Prostate gland (tissue), 2 donors: Measurements from ENCODE around the gene KCNG1. TPM values are rescaled to one million over a fixed set of nuclear protein-coding genes. Genes with fewer than 3 reads are reported as not detected.
"Not testable (repeated sequence)": the region's sequence is repeated elsewhere in the genome, so short reads cannot be mapped to it uniquely, and the experiment has no call there.

Experiments used
- DNase-seq: peaks from one replicate; pipeline ENCODE4 v3.0.0-alpha.2; 2019; ENCODE audit warnings: low spot score
- H3K27ac ChIP-seq, 2 donors: fragments of 200-600 bp; sonication (generic); 2 replicates each; pipeline ENCODE4 v1.5.1; 2017 to 2019
- H3K27me3 ChIP-seq: fragments of 200-600 bp; sonication (generic); replicated peaks from 2 replicates; pipeline ENCODE4 v1.5.1; 2019; ENCODE audit not compliant: insufficient read depth
- H3K36me3 ChIP-seq, 2 donors: fragments of 200-600 bp; sonication (generic); 1 replicate in 1 of 2; 2 replicates in 1 of 2; pipeline versions ENCODE4 v1.5.1 to v1.8.1; 2017 to 2019
- H3K4me1 ChIP-seq: fragments of 200-600 bp; sonication (generic); replicated peaks from 2 replicates; pipeline ENCODE4 v1.5.1; 2019
- H3K4me3 ChIP-seq, 2 donors: fragments of 200-600 bp; sonication (generic); 2 replicates each; pipeline ENCODE4 v1.5.1; 2017 to 2019
- H3K9me3 ChIP-seq: fragments of 200-600 bp; sonication (generic); 2 replicates; pipeline ENCODE4 v1.5.1; 2017
- CTCF ChIP-seq, 4 experiments: fragments of 200-600 bp in 2 of 4; fragments of 450-650 bp in 2 of 4; sonication (generic) in 2 of 4; IDR thresholded peaks; 1 replicate in 3 of 4; 2 replicates in 1 of 4; pipeline ENCODE4 v1.5.1; 2016 to 2019; ENCODE audit warnings: antibody characterized with exemption in 4 of 4, mild to moderate bottlenecking in 2 of 4, moderate library complexity in 2 of 4
- POLR2A ChIP-seq: fragments of 450-650 bp; IDR thresholded peaks from one replicate; pipeline ENCODE4 v1.6.1; 2016; ENCODE audit warnings: antibody characterized with exemption, mild to moderate bottlenecking
- POLR2AphosphoS5 ChIP-seq: sonication (generic); formaldehyde crosslinking; IDR thresholded peaks from one replicate; pipeline ENCODE4 v1.6.1; 2017; ENCODE audit warnings: antibody characterized with exemption
- WGBS: methylation state at CpG from one replicate; pipeline ENCODE4 v1.1.5; 2018; 5-methylcytosine and 5-hydroxymethylcytosine counted together
- intact Hi-C: fragments of 100-400 bp; cut with DNase I; formaldehyde crosslinking; loops from one replicate; pipeline ENCODE4 v1.14.2; 2022
- total RNA-seq, 2 donors: library from RNA; depleted of rRNA; stranded (reverse); fragments of >200 nt; gene quantifications; one replicate each; pipeline ENCODE4 v1.1.0, GENCODE V29; 2016

The KCNG1 gene
- total RNA-seq, 2 donors from 2014 or later: 6.8 to 57.9 TPM

GRCh38 chr20:51054233-51054632, 31.3 kb upstream of the KCNG1 start:
- Histone ChIP-seq H3K4me1 (no peaks in the 10 kb centered on the region), H3K27ac (no peak overlapping the region), H3K27me3 (peaks cover 2% of the 10 kb centered on the region), H3K36me3 (no peaks in the 10 kb centered on the region), H3K9me3 (no peaks in the 10 kb centered on the region), H3K4me3 (no peak overlapping the region)
- TF ChIP-seq POLR2A (no peak), POLR2AphosphoS5 (no peak), CTCF (IDR thresholded peaks at IDR 0.05) (no peak)
- no peak for DNase-seq
- intact Hi-C loops: no loop called here
- WGBS: 57% methylated on average over 11 of the region's 11 CpGs

- Histone ChIP-seq H3K27me3 (no peaks in the 10 kb centered on the region), H3K36me3 (no peaks in the 10 kb centered on the region), H3K9me3 (no peaks in the 10 kb centered on the region), H3K4me3 (no peak overlapping the region), H3K4me1 (no peaks in the 10 kb centered on the region), H3K27ac (no peak overlapping the region)
- TF ChIP-seq POLR2AphosphoS5 (no peak), POLR2A (no peak), CTCF (IDR thresholded peaks at IDR 0.05) (no peak)
- WGBS: 58% methylated on average over 8 of the region's 8 CpGs
- intact Hi-C loops: no loop called here
- DNase-seq: no peak
Observed at GRCh38 chr20:51050531-51051075, 27.7 kb upstream of the KCNG1 start.

GRCh38 chr20:51046021-51046985, 23.4 kb upstream of the KCNG1 start:
- DNase-seq: no peak
- no peak for TF ChIP-seq POLR2AphosphoS5
- no peak for TF ChIP-seq CTCF (IDR thresholded peaks at IDR 0.05)
- no peak for TF ChIP-seq POLR2A
- H3K9me3 ChIP-seq: no peaks in the 10 kb centered on the region
- no peaks in the 10 kb centered on the region for H3K4me1 ChIP-seq
- intact Hi-C loops: no loop called here
- H3K27me3 ChIP-seq: no peaks in the 10 kb centered on the region
- H3K27ac ChIP-seq: no peak overlapping the region
- H3K4me3 ChIP-seq: no peak overlapping the region
- H3K36me3 ChIP-seq: no peaks in the 10 kb centered on the region
- WGBS: 86% methylated on average over 9 of the region's 9 CpGs

- intact Hi-C loops, H3K9me3 ChIP-seq, H3K4me3 ChIP-seq, H3K27me3 ChIP-seq, H3K27ac ChIP-seq, DNase-seq, H3K36me3 ChIP-seq, H3K4me1 ChIP-seq: not testable (repeated sequence)
- 84% methylated on average over 9 of the region's 9 CpGs for WGBS
Observed at GRCh38 chr20:51045492-51045891, 22.6 kb upstream of the KCNG1 start.

GRCh38 chr20:51044796-51045195, 21.9 kb upstream of the KCNG1 start:
- H3K4me3 ChIP-seq: no peak overlapping the region
- no peak for DNase-seq
- H3K4me1 ChIP-seq: no peaks in the 10 kb centered on the region
- intact Hi-C loops: no loop called here
- TF ChIP-seq POLR2AphosphoS5 (no peak), CTCF (IDR thresholded peaks at IDR 0.05) (no peak), POLR2A (no peak)
- H3K27me3 ChIP-seq: no peaks in the 10 kb centered on the region
- H3K9me3 ChIP-seq: no peaks in the 10 kb centered on the region
- H3K27ac ChIP-seq: no peak overlapping the region
- 90% methylated on average over 3 of the region's 3 CpGs for WGBS
- H3K36me3 ChIP-seq: no peaks in the 10 kb centered on the region
